ENCODE results near the gene KRT80.

- no peak for TF ChIP-seq CTCF (IDR thresholded peaks at IDR 0.05 in 2 of 3, conservative IDR thresholded peaks at IDR 0.05 in 1 of 3; ENCODE audit: borderline replicate concordance in 1 of 3, insufficient read depth in 1 of 3, low read depth in 2 of 3, low read length in 2 of 3)
- no peak for TF ChIP-seq POLR2AphosphoS5 (IDR thresholded peaks at IDR 0.05; ENCODE audit: low read depth, low read length)
- TF ChIP-seq POLR2A (IDR thresholded peaks at IDR 0.05; ENCODE audit: borderline replicate concordance, extremely low read depth, insufficient read depth, insufficient read length) = no peak
- TF ChIP-seq MAX (IDR thresholded peaks at IDR 0.05) = no peak
These were observed 28.7 kb upstream of the KRT80 start for GRCh38 chr12:52220477-52220876.
